Renal pelvis (tissue), 12 donors: ENCODE results near the gene MRPL39. TPM values are rescaled to one million over a fixed set of nuclear protein-coding genes. Genes with fewer than 3 reads are reported as not detected.

Experiments
- DNase-seq: peaks from one replicate; pipeline ENCODE4 v3.0.0-alpha.2; 2013
- long read RNA-seq, 16 experiments: transcript quantifications; one replicate each; lab custom pipeline, GENCODE V29; 2026
- polyA plus RNA-seq, 3 donors: library from polyadenylated mRNA; unstranded; fragments of 120-200 nt; gene quantifications; one replicate each; pipeline ENCODE4 v1.2.1, GENCODE V29; 2013; ENCODE audit not compliant: insufficient read length in 3 of 3

The MRPL39 gene
- polyA plus RNA-seq, result 10 to 100 TPM; 36.2 to 43.0 (median 37.9) TPM
- long read RNA-seq, donor 1, transcript MRPL39-202 (10 exons, 1,110 nt), result major isoform, 24 of 24 reads
- long read RNA-seq, donor 1, partial matches to known transcripts, result 0 of 24 reads
- long read RNA-seq, donor 1, other reads (novel, unspliced or antisense), result 0 of 24 reads
- long read RNA-seq, donor 2, transcript MRPL39-202 (10 exons, 1,110 nt), result major isoform, 26 of 26 reads
- long read RNA-seq, donor 2, partial matches to known transcripts, result 0 of 26 reads
- long read RNA-seq, donor 2, other reads (novel, unspliced or antisense), result 0 of 26 reads
- long read RNA-seq, donor 3, transcript MRPL39-202 (10 exons, 1,110 nt), result major isoform, 25 of 25 reads
- long read RNA-seq, donor 3, partial matches to known transcripts, result 0 of 25 reads
- long read RNA-seq, donor 3, other reads (novel, unspliced or antisense), result 0 of 25 reads
- long read RNA-seq, donor 4, transcript MRPL39-202 (10 exons, 1,110 nt), result major isoform, 27 of 32 reads
- long read RNA-seq, donor 4, partial matches to known transcripts, result 0 of 32 reads
- long read RNA-seq, donor 4, other reads (novel, unspliced or antisense), result 5 of 32 reads
- long read RNA-seq, donor 5, transcript MRPL39-202 (10 exons, 1,110 nt), result major isoform, 16 of 16 reads
- long read RNA-seq, donor 5, partial matches to known transcripts, result 0 of 16 reads
- long read RNA-seq, donor 5, other reads (novel, unspliced or antisense), result 0 of 16 reads
- long read RNA-seq, donor 6, transcript MRPL39-202 (10 exons, 1,110 nt), result major isoform, 19 of 19 reads
- long read RNA-seq, donor 6, partial matches to known transcripts, result 0 of 19 reads
- long read RNA-seq, donor 6, other reads (novel, unspliced or antisense), result 0 of 19 reads
- long read RNA-seq, donor 7, transcript MRPL39-202 (10 exons, 1,110 nt), result major isoform, 45 of 45 reads
- long read RNA-seq, donor 7, partial matches to known transcripts, result 0 of 45 reads
- long read RNA-seq, donor 7, other reads (novel, unspliced or antisense), result 0 of 45 reads
- long read RNA-seq, donor 8, transcript MRPL39-202 (10 exons, 1,110 nt), result major isoform, 9 of 9 reads
- long read RNA-seq, donor 8, partial matches to known transcripts, result 0 of 9 reads
- long read RNA-seq, donor 8, other reads (novel, unspliced or antisense), result 0 of 9 reads
- long read RNA-seq, donor 9, transcript MRPL39-202 (10 exons, 1,110 nt), result major isoform, 30 of 35 reads
- long read RNA-seq, donor 9, partial matches to known transcripts, result 5 of 35 reads
- long read RNA-seq, donor 9, other reads (novel, unspliced or antisense), result 0 of 35 reads
- long read RNA-seq, donor 10, transcript MRPL39-202 (10 exons, 1,110 nt), result major isoform, 22 of 22 reads
- long read RNA-seq, donor 10, partial matches to known transcripts, result 0 of 22 reads
- long read RNA-seq, donor 10, other reads (novel, unspliced or antisense), result 0 of 22 reads
- long read RNA-seq, donor 11, transcript MRPL39-202 (10 exons, 1,110 nt), result major isoform, 12 of 12 reads
- long read RNA-seq, donor 11, partial matches to known transcripts, result 0 of 12 reads
- long read RNA-seq, donor 11, other reads (novel, unspliced or antisense), result 0 of 12 reads
- long read RNA-seq, donor 12, transcript MRPL39-202 (10 exons, 1,110 nt), result major isoform, 20 of 20 reads
- long read RNA-seq, donor 12, partial matches to known transcripts, result 0 of 20 reads
- long read RNA-seq, donor 12, other reads (novel, unspliced or antisense), result 0 of 20 reads
- long read RNA-seq, donor 13, transcript MRPL39-202 (10 exons, 1,110 nt), result major isoform, 13 of 13 reads
- long read RNA-seq, donor 13, partial matches to known transcripts, result 0 of 13 reads
- long read RNA-seq, donor 13, other reads (novel, unspliced or antisense), result 0 of 13 reads
- long read RNA-seq, donor 14, transcript MRPL39-202 (10 exons, 1,110 nt), result major isoform, 37 of 43 reads
- long read RNA-seq, donor 14, partial matches to known transcripts, result 5 of 43 reads
- long read RNA-seq, donor 14, other reads (novel, unspliced or antisense), result 0 of 43 reads
- long read RNA-seq, donor 15, transcript MRPL39-202 (10 exons, 1,110 nt), result major isoform, 20 of 20 reads
- long read RNA-seq, donor 15, partial matches to known transcripts, result 0 of 20 reads
- long read RNA-seq, donor 15, other reads (novel, unspliced or antisense), result 0 of 20 reads
- long read RNA-seq, donor 16, transcript MRPL39-202 (10 exons, 1,110 nt), result major isoform, 30 of 36 reads
- long read RNA-seq, donor 16, partial matches to known transcripts, result 0 of 36 reads
- long read RNA-seq, donor 16, other reads (novel, unspliced or antisense), result 6 of 36 reads

- peak; percentile 91 for DNase-seq
Observed at GRCh38 chr21:25607151-25608043, at the start of gene MRPL39. TSS of gene MRPL39 (minus strand) at chr21:25607481. CDS start at chr21:25607475, 6 bp downstream.

DNA sequence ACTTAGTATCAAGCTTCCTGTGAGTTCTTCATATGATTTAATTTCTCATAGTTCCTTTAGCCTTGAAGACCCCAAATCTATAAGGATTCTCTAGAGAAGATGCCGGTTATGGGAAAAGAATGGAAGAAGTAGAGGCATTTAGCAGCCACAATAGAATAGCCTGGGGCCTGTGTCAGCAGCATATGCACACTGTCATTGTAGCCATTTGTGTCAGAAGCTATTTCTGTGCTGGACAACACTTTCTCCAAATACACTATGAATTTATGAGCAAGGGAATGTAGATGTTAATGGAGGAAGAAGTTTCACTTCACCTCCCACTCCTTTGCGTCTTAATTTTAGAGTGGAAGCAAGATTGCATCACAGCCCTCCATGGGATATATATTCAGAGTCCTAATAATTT is 49.1 kb upstream of the MRPL39 start:
- no peak for DNase-seq

GRCh38 chr21:25649146-25649545 is 41.9 kb upstream of the MRPL39 start:
- no peak for DNase-seq

DNA sequence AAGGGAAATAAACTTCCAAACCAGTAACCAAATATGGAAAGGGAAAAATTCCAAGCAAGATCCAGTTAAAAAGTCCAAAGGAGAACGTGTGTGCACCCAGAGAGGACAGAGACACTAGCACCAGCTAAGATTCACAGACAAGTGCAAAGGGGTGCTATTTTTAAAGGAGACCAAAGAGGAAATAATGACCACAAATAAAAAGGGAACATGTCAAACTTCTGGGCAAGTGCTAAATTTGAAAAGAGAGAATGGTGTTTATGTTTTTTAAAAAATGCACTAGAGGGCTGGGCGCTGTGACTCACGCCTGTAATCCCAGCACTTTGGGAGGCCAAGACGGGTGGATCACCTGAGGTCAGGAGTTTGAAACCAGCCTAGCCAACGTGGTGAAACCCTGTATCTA is 40.4 kb upstream of the MRPL39 start:
- DNase-seq, result no peak

- no peak for DNase-seq
Observed at GRCh38 chr21:25646474-25646873, 39.2 kb upstream of the MRPL39 start.

GRCh38 chr21:25643486-25643885 is 36.2 kb upstream of the MRPL39 start:
- DNase-seq, result no peak

GRCh38 chr21:25640943-25641292 is 33.6 kb upstream of the MRPL39 start:
- DNase-seq, result no peak

DNA sequence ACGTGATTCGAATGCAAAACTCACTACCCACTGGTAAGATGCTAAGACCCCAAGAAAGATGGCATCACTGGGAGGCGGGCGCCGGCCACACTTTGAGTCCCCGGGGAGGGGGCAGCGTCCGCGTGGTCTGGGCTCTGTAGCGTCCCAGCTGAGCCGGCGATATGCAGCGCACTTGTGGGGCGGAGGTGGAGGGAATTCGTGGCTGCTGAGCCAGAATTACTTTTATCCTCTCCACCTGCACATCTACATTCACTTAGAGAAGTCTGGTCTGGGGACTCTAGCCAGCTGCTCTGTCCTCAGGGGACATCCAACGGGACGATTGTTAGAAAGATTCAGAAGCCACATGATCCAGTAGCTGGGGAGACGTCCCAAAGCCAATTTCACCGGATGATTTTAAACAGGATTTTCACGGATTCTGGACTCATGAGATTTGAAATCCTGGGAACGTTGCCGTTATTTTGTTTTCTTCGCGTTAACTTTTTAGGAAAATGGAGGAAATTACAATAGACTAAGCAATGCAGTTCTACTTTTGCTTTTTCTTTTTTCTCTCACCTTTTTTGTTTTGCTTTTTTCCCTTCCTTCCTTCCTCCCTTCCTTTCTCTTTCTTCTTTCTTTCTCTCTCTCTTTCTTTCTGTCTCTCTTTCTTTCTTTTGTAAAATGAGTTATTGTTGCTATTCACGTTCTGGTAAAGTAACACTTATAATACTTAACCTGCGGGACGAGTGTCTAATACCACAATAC is 33.1 kb upstream of the MRPL39 start:
- peak; percentile 28 for DNase-seq

GRCh38 chr21:25639551-25640201 is 32.4 kb upstream of the MRPL39 start:
- peak; percentile 45 for DNase-seq

- DNase-seq, result peak; percentile 42
Observed at GRCh38 chr21:25638660-25639550, 31.6 kb upstream of the MRPL39 start, which contains the start of gene JAM2. TSS of gene JAM2 (plus strand) at chr21:25639258. CDS start at chr21:25639822, 564 bp downstream.

DNA sequence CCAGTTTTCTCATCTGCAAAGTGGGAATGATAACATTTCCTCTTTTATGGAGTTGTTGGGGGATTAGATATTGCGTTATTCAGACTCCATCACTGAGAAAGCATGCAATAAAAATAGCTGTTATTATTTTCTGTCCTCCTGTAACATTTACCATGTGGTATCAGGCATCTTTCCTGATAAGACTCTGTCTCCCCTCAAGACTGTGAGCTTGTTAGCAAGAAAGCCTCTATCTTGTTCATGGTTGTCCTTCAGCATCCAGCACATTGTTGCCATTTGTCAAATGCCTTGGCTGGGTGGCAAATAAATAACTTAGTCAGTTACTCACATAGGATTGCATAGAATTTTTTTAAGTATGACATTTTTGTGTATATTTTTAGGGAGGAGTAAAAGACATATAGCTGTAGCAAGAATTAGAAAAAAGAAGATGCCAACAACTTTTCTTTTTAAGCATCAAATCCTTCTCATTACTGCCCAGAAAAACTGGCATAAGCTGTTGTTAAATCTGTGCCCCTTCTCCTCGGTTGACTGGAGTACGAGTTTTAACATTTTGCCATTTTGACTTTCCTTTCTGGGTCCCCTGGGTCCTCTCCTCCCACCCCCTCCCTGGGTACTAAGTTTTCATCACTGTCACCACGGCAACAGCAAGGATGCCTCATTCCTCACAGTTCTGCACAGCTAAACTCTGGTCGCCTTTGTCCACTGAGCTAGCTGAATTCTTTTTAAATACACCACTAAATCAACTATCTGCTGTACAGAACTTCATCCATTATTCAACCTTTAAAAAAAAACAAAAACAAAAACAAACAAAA is 30.8 kb upstream of the MRPL39 start:
- peak; percentile 17 for DNase-seq

- DNase-seq, result no peak
Observed at GRCh38 chr21:25636727-25637126, 29.4 kb upstream of the MRPL39 start.

GRCh38 chr21:25635310-25635709 is 28.0 kb upstream of the MRPL39 start:
- DNase-seq, result no peak

GRCh38 chr21:25632296-25632695 is 25.0 kb upstream of the MRPL39 start:
- no peak for DNase-seq

DNA sequence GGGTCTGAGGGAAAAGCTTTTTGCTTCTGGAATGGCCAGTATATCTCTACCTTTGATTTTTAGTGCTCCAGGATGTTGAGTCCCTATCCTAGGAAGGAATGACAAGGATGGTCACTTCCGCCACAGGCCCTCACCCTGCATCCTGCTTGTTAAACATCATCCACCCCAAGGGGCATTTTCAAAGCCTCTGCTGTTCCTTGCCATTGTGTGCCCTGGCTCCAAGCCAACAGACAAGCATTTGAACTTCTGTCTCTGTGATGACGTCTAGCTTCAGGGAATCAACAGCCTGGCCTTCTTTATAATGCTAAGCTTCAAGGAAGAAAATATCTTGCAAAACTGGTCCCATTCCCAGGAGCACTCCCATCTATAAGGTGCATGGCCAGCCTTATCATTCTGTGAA is 19.5 kb upstream of the MRPL39 start:
- no peak for DNase-seq
